Stimulated activated CD4-positive, alpha-beta T cell treated with anti-CD3 and anti-CD28 coated beads, Interleukin-1b, Interleukin-23, amount 100 ng/mL, for 24 hours (primary cell): ENCODE results near the gene ZNF43.
"Not testable (repeated sequence)": the region's sequence is repeated elsewhere in the genome, so short reads cannot be mapped to it uniquely, and the experiment has no call there.

Experiments used
- DNase-seq, 4 experiments: peaks; one replicate each; pipeline ENCODE4 v3.0.0-alpha.2; 2020; ENCODE audit warnings: low read depth in 4 of 4, low spot score in 1 of 4

ZNF43 gene

GRCh38 chr19:21835810-21836444 is at the start of gene ZNF43:
TSS of gene ZNF43 (minus strand) at chr19:21836182. CDS start at chr19:21836038, 144 bp downstream.
- DNase-seq = peak; percentile 80 to 88 (median 84)

- not testable (repeated sequence) for DNase-seq
Measured at GRCh38 chr19:21885516-21885915, 49.5 kb upstream of the ZNF43 start.

- DNase-seq = not testable (repeated sequence)
Measured at GRCh38 chr19:21884786-21885185, 48.8 kb upstream of the ZNF43 start.

- DNase-seq = no peak
Measured at GRCh38 chr19:21883516-21883915, 47.5 kb upstream of the ZNF43 start.

GRCh38 chr19:21880761-21881160 is 44.8 kb upstream of the ZNF43 start:
- not testable (repeated sequence) for DNase-seq

GRCh38 chr19:21878646-21879045 is 42.7 kb upstream of the ZNF43 start:
- DNase-seq = no peak

GRCh38 chr19:21877976-21878375 is 42.0 kb upstream of the ZNF43 start:
- no peak for DNase-seq

- DNase-seq = not testable (repeated sequence)
Measured at GRCh38 chr19:21876608-21877007, 40.6 kb upstream of the ZNF43 start.

GRCh38 chr19:21856773-21857514 is 21.0 kb upstream of the ZNF43 start:
- no peak for DNase-seq

GRCh38 chr19:21851596-21852345 is 15.8 kb upstream of the ZNF43 start:
- DNase-seq = peak; percentile 72 to 90 (median 82)

- DNase-seq = no peak
Measured at GRCh38 chr19:21850656-21851255, 14.8 kb upstream of the ZNF43 start.

- DNase-seq = no peak
Measured at GRCh38 chr19:21848706-21849105, 12.7 kb upstream of the ZNF43 start.

- no peak for DNase-seq
Measured at GRCh38 chr19:21843081-21843480, 7.1 kb upstream of the ZNF43 start.

GRCh38 chr19:21841488-21842097 is 5.6 kb upstream of the ZNF43 start:
- no peak for DNase-seq

GRCh38 chr19:21841081-21841480 is 5.1 kb upstream of the ZNF43 start:
- DNase-seq = no peak

- no peak for DNase-seq
Measured at GRCh38 chr19:21839976-21840375, 4.0 kb upstream of the ZNF43 start.

GRCh38 chr19:21838646-21839045 is 2.7 kb upstream of the ZNF43 start:
- DNase-seq = no peak

GRCh38 chr19:21835429-21835809 is 563 bp downstream of the ZNF43 start:
- DNase-seq = no peak

GRCh38 chr19:21833733-21834132 is 2.2 kb downstream of the ZNF43 start:
- DNase-seq = no peak

GRCh38 chr19:21824679-21825078 is 11.3 kb downstream of the ZNF43 start:
- no peak for DNase-seq

GRCh38 chr19:21823224-21823623 is 12.8 kb downstream of the ZNF43 start:
- DNase-seq = no peak
